Muscle of leg (tissue), 11 donors: ENCODE measurements around the gene CLDN4. TPM values are rescaled to one million over a fixed set of nuclear protein-coding genes. Genes with fewer than 3 reads are reported as not detected.
"Not testable (repeated sequence)": the region's sequence is repeated elsewhere in the genome, so short reads cannot be mapped to it uniquely, and the experiment has no call there.

Source experiments
- DNase-seq: peaks from one replicate; pipeline ENCODE4 v3.0.0; 2013
- H3K27ac ChIP-seq: one replicate; pipeline ENCODE4 v1.5.1; 2013; ENCODE audit warnings: mild to moderate bottlenecking, low read length, control low read depth
- H3K27me3 ChIP-seq: one replicate; pipeline ENCODE4 v1.6.1; 2013; ENCODE audit warnings: low read length; ENCODE audit not compliant: control insufficient read depth, insufficient read depth
- H3K36me3 ChIP-seq: one replicate; pipeline ENCODE4 v1.6.1; 2013; ENCODE audit warnings: low read length; ENCODE audit not compliant: control insufficient read depth, insufficient read depth
- H3K4me1 ChIP-seq: one replicate; pipeline ENCODE4 v1.6.1; 2013; ENCODE audit warnings: low read length; ENCODE audit not compliant: control insufficient read depth, insufficient read depth
- H3K4me3 ChIP-seq: one replicate; pipeline ENCODE4 v1.5.1; 2013; ENCODE audit warnings: low read length, control low read depth
- H3K9me3 ChIP-seq: replicated peaks from 2 replicates; pipeline ENCODE4 v1.6.1; 2013; ENCODE audit warnings: low read depth, low read length; ENCODE audit not compliant: control insufficient read depth
- WGBS: methylation state at CpG from one replicate; pipeline ENCODE4 v1.1.5; 2013; ENCODE audit warnings: missing lambda C conversion rate; ENCODE audit not compliant: insufficient coverage; 5-methylcytosine and 5-hydroxymethylcytosine counted together
- polyA plus RNA-seq, 8 donors: library from polyadenylated mRNA; unstranded; fragments of 120-200 nt; gene quantifications; one replicate each; pipeline versions ENCODE4 v1.2.1 to v1.2.3, GENCODE V29; 2013; ENCODE audit warnings: inconsistent platforms in 1 of 8, low replicate concordance in 1 of 8; ENCODE audit not compliant: insufficient read length in 8 of 8, insufficient read depth in 1 of 8
- total RNA-seq: library from RNA; stranded (reverse); fragments of 120-200 nt; gene quantifications from one replicate; pipeline ENCODE4 v1.2.4, GENCODE V29; 2013

CLDN4 gene
- total and polyA plus RNA-seq, 9 donors: 0.27 to 10.9 (median 0.61) TPM

DNA sequence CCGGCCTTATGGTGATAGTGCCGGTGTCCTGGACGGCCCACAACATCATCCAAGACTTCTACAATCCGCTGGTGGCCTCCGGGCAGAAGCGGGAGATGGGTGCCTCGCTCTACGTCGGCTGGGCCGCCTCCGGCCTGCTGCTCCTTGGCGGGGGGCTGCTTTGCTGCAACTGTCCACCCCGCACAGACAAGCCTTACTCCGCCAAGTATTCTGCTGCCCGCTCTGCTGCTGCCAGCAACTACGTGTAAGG is 713 bp downstream of the CLDN4 start:
- 71% methylated on average over 16 of the region's 16 CpGs for WGBS
- no peak overlapping the region for H3K27ac ChIP-seq
- H3K4me3 ChIP-seq: no peak overlapping the region

DNA sequence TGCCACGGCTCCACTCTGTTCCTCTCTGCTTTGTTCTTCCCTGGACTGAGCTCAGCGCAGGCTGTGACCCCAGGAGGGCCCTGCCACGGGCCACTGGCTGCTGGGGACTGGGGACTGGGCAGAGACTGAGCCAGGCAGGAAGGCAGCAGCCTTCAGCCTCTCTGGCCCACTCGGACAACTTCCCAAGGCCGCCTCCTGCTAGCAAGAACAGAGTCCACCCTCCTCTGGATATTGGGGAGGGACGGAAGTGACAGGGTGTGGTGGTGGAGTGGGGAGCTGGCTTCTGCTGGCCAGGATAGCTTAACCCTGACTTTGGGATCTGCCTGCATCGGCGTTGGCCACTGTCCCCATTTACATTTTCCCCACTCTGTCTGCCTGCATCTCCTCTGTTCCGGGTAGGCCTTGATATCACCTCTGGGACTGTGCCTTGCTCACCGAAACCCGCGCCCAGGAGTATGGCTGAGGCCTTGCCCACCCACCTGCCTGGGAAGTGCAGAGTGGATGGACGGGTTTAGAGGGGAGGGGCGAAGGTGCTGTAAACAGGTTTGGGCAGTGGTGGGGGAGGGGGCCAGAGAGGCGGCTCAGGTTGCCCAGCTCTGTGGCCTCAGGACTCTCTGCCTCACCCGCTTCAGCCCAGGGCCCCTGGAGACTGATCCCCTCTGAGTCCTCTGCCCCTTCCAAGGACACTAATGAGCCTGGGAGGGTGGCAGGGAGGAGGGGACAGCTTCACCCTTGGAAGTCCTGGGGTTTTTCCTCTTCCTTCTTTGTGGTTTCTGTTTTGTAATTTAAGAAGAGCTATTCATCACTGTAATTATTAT is 1.2 kb downstream of the CLDN4 start:
- H3K4me3 ChIP-seq: no peak overlapping the region
- H3K9me3 ChIP-seq: no peaks in the 10 kb centered on the region
- 32% methylated on average over 8 of the region's 16 CpGs for WGBS
- H3K27ac ChIP-seq: no peak overlapping the region
- H3K27me3 ChIP-seq: peaks cover 43% of the 10 kb centered on the region
- no peaks in the 10 kb centered on the region for H3K36me3 ChIP-seq
- DNase-seq: no peak
- H3K4me1 ChIP-seq: peaks cover 30% of the 10 kb centered on the region

More for the DNA sequence above, 713 bp downstream of the CLDN4 start:
- H3K36me3 ChIP-seq: no peaks in the 10 kb centered on the region
- DNase-seq: no peak
- H3K9me3 ChIP-seq: no peaks in the 10 kb centered on the region
- peaks cover 45% of the 10 kb centered on the region for H3K27me3 ChIP-seq
- H3K4me1 ChIP-seq: peaks cover 36% of the 10 kb centered on the region

DNA sequence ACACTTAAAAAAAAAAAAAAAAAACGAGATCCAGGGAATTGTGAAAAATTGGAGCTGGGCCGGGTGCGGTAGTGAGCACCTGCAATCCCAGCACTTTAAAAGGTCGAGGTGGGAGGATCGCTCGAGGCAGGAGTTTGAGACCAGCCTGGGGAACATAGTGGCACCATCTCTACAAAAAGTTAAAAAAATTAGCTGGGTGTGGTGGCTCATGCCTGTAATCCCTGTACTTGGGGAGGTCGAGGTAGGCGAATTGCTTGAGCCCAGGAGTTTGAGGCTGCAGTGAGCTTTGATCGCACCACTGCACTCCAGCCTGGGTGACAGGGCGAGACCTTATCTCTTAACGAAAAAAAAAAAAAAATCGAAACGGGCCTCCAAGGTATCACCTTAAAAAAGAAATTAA is 2.0 kb downstream of the CLDN4 start:
- H3K27ac ChIP-seq: no peak overlapping the region
- H3K27me3 ChIP-seq: peaks cover 42% of the 10 kb centered on the region
- 60% methylated on average over 1 of the region's 13 CpGs for WGBS
- DNase-seq: no peak
- no peaks in the 10 kb centered on the region for H3K36me3 ChIP-seq
- peaks cover 23% of the 10 kb centered on the region for H3K4me1 ChIP-seq
- no peaks in the 10 kb centered on the region for H3K9me3 ChIP-seq
- no peak overlapping the region for H3K4me3 ChIP-seq

DNA sequence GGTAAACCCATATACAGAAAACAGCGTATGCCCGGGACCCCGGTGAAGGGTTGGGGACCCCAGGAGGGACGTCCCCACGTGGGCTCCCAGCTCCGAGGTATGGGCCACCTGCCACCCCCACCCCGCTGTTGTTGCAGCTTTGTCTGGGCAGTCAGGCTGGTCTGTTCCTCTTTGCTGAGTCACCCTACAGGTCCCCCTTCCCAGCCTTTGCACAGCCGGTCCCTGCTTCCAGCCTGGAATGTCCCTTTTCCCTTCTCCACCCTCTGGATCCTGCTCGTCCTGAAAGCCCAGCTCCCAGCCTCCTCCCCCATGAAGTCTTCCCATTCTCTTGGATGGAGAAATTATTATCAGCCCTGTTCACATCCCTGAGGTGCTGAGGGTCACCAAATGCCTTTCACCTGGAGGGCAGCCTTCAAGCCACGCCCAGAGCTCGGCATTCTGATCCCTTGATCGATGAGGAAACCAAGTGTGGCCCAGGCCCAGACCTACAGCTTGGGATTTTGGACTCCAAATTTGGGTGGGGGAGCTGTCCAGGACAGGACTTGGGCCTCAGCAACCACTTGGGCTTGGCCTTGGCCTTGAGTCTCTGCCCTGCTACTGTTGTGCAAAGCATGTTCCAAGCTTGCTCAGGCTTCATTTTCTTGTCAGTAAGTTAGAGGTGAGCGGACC is 2.6 kb downstream of the CLDN4 start:
- Histone ChIP-seq H3K27ac (no peak overlapping the region), H3K36me3 (no peaks in the 10 kb centered on the region), H3K4me1 (peaks cover 18% of the 10 kb centered on the region), H3K4me3 (no peak overlapping the region), H3K27me3 (peaks cover 42% of the 10 kb centered on the region), H3K9me3 (no peaks in the 10 kb centered on the region)
- no peak for DNase-seq
- WGBS: 51% methylated on average over 11 of the region's 13 CpGs

DNA sequence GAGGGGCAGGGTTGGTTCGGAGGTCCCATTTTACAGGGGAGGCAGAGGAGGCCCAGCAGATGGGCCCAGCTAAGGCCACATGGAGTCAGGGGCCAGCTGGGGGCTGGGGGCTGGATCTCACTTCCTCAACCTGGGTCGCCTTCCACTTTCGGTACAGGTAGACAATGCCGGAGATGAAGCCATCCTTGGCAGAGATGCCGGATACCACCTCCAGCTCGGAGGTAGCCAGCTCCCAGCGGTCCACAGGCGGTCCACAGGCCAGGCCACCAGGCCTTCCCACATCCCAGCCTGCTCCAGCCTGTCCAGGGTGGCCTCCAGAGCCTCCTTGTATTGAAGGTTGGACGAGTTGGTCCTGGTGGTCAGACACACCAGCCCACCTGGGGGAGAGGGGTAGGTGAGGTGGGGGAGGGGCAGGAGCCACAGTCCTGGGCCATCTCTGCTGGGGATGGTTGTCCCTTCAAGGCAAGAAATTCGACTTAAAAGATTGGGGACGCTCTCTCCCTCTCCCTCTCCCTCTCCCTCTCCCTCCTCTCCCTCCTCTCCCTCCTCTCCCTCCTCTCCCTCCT is 3.9 kb downstream of the CLDN4 start:
- peaks cover 17% of the 10 kb centered on the region for H3K4me1 ChIP-seq
- H3K9me3 ChIP-seq: no peaks in the 10 kb centered on the region
- H3K36me3 ChIP-seq: no peaks in the 10 kb centered on the region
- no peak overlapping the region for H3K4me3 ChIP-seq
- WGBS: 98% methylated on average over 4 of the region's 11 CpGs
- H3K27ac ChIP-seq: no peak overlapping the region
- no peak for DNase-seq
- H3K27me3 ChIP-seq: peaks cover 38% of the 10 kb centered on the region

DNA sequence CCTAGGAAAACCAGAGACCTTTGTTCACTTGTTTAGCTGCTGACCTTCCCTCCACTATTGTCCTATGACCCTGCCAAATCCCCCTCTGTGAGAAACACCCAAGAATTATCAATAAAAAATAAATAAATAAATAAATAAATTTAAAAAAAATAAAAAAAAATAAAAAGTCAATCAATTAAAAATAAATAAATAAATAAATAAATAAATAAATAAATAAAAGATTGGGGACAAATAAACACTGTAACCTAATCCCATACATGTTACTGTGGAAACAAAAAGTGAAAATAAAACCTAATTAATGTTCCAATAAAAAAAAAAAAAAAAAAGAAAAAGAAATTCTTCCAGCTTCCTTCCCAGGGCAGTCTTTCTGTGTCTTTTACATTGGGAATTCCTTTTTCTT is 6.4 kb downstream of the CLDN4 start:
- H3K36me3 ChIP-seq, H3K4me3 ChIP-seq, DNase-seq, H3K9me3 ChIP-seq, H3K27ac ChIP-seq: not testable (repeated sequence)
- Histone ChIP-seq H3K4me1 (peaks cover 10% of the 10 kb centered on the region), H3K27me3 (peaks cover 14% of the 10 kb centered on the region)

DNA sequence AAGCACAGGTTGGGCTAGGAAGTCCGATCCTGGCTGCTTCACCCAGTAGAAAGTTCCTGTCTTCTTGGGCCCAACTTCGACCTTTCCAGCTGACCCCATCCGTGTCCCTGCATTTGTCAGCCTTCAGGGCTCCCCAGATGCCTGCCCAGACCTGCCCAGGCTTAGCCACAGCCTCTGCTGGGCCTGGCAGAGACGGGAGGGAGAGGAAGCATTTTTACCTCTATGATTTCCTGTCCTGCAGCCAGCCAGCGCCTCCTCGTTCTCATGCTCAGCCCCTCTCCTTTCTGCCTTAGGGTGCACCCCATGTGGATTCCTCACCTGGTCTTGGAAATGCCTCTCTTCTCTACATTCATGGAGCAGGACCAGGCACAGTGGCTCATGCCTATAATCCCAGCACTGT is 7.8 kb downstream of the CLDN4 start:
- no peaks in the 10 kb centered on the region for H3K9me3 ChIP-seq
- no peak overlapping the region for H3K4me3 ChIP-seq
- no peak for DNase-seq
- H3K36me3 ChIP-seq: no peaks in the 10 kb centered on the region
- 69% methylated on average over 5 of the region's 6 CpGs for WGBS
- H3K27ac ChIP-seq: no peak overlapping the region
- H3K4me1 ChIP-seq: peaks cover 12% of the 10 kb centered on the region
- peaks cover 3% of the 10 kb centered on the region for H3K27me3 ChIP-seq

DNA sequence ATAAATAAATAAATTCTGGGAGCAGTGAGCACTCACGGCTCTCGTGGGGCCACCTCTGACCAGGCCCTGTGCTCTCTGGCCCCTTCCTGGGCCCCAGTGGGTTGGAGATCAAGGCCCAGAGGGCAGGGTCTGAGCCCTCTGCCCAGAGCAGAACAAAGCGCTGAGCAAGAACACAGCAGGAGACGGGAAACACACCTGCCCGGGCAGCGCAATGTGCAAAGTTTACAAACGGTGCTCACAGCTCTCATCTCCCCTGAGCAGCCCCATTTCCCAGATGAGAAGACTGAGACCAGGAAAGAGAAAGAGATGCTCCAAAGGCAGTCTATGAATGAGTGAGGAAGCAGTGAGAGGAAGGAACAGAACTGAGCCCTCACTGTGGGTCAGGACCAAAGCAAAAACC is 8.5 kb downstream of the CLDN4 start:
- Histone ChIP-seq H3K27ac (no peak overlapping the region), H3K27me3 (peaks cover 2% of the 10 kb centered on the region), H3K36me3 (no peaks in the 10 kb centered on the region), H3K4me1 (peaks cover 12% of the 10 kb centered on the region), H3K4me3 (no peak overlapping the region), H3K9me3 (no peaks in the 10 kb centered on the region)
- DNase-seq: no peak
- WGBS: 94% methylated on average over 2 of the region's 7 CpGs

DNA sequence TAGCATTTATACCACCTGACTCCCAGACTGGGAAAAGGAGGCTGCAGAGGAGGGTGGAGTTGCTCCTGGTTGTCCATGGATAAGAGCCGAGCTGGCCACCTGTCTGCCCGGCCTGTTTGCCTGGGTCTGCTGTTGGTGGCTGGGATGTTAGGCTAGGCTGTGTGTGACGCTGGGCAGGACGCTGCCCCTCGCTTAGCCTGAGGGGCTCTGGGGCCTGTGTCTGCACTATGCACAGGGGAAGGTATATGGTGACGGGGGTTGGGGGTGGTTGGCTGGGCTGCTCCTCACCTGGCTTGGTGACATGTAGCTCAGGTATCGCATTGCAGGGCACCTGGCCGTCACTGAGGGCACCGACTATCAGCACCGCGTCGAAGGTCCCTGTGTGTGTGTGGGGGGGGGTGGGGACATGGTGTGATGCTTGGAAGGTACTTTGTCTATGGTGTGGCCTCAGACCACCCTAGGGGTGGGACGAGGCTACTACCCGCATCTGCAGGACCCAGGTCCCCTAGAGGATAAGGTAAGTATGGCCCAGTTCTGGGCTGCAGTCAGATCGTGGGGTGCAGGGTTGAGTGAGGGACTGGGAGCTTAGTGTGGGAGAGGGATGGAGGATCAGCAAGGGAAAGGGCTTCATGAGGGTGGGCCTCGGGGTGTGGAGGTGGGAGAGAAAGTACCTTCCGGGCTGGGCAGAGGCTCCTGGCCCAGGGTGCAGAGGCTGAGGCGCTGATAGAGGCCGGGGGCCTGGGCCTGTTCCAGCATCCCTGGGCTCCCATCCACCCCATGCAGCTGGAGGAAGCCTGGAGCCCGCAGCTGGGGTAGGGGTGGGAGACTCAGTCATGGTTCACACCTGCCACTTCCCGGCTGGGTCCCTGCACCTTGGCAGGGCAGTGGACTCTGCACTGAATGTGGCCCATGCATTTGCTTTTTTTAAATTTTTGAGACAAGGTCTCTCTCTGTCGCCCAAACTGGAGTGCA is 9.2 kb downstream of the CLDN4 start:
- Histone ChIP-seq H3K9me3 (no peaks in the 10 kb centered on the region), H3K27ac (no peak overlapping the region), H3K36me3 (no peaks in the 10 kb centered on the region), H3K4me3 (no peak overlapping the region), H3K27me3 (peaks cover 2% of the 10 kb centered on the region), H3K4me1 (peaks cover 12% of the 10 kb centered on the region)
- no peak for DNase-seq
- WGBS: 81% methylated on average over 15 of the region's 22 CpGs
